K562 (cell line): ENCODE data around the gene PTBP3. TPM values are rescaled to one million over a fixed set of nuclear protein-coding genes. Genes with fewer than 3 reads are reported as not detected.

Experiments used
- BDP1 ChIP-seq: IDR thresholded peaks from 3 replicates; pipeline ENCODE4 v1.6.1; 2011; ENCODE audit not compliant: insufficient read length, insufficient read depth
- CREB1 ChIP-seq, 2 experiments: sonication (generic) in 1 of 2; formaldehyde crosslinking in 1 of 2; IDR thresholded peaks; 2 replicates each; pipeline versions ENCODE4 v1.6.1 to v1.8.0; 2012 to 2022; ENCODE audit warnings: inconsistent platforms in 1 of 2, mild to moderate bottlenecking in 1 of 2, missing genetic modification reagents in 1 of 2, moderate library complexity in 1 of 2
- CTBP1 ChIP-seq: fragments of 450-650 bp; IDR thresholded peaks from 2 replicates; pipeline ENCODE4 v1.6.1; 2016; ENCODE audit warnings: borderline replicate concordance
- ETV1 ChIP-seq: fragments of 450-650 bp; conservative IDR thresholded peaks from 2 replicates; pipeline ENCODE4 v1.6.1; 2016; ENCODE audit warnings: missing genetic modification characterization, control low read depth, low read depth, missing compliant biosample characterization
- ID3 ChIP-seq, 2 experiments: fragments of 250-450 bp in 1 of 2; fragments of 450-650 bp in 1 of 2; sonication (Bioruptor Pico) in 1 of 2; IDR thresholded peaks; 2 replicates each; pipeline versions ENCODE4 v1.6.1 to v1.8.0; 2016 to 2021; ENCODE audit warnings: mild to moderate bottlenecking in 2 of 2, moderate library complexity in 2 of 2, missing compliant biosample characterization in 1 of 2, missing genetic modification characterization in 1 of 2
- IRF2 ChIP-seq: sonication (generic); formaldehyde crosslinking; IDR thresholded peaks from 2 replicates; pipeline ENCODE4 v1.8.1; 2022; ENCODE audit warnings: mild to moderate bottlenecking, missing genetic modification reagents
- MEF2D ChIP-seq: conservative IDR thresholded peaks from 2 replicates; pipeline ENCODE4 v1.6.1; 2016; ENCODE audit warnings: low read depth, missing genetic modification characterization, missing compliant biosample characterization
- MEIS2 ChIP-seq: fragments of 450-650 bp; IDR thresholded peaks from 2 replicates; pipeline ENCODE4 v1.6.1; 2014; ENCODE audit warnings: mild to moderate bottlenecking; ENCODE audit not compliant: partially characterized antibody
- NFIC ChIP-seq: fragments of 450-650 bp; IDR thresholded peaks from 2 replicates; pipeline ENCODE4 v1.6.1; 2017; ENCODE audit warnings: mild to moderate bottlenecking, inconsistent platforms
- NR2C1 ChIP-seq, 2 experiments: fragments of 450-650 bp; IDR thresholded peaks; 2 replicates each; pipeline ENCODE4 v1.6.1; 2017; ENCODE audit warnings: mild to moderate bottlenecking in 2 of 2, antibody characterized with exemption in 1 of 2, inconsistent platforms in 1 of 2, missing compliant biosample characterization in 1 of 2, missing genetic modification characterization in 1 of 2
- PBX2 ChIP-seq, 2 experiments: IDR thresholded peaks in 1 of 2; conservative IDR thresholded peaks in 1 of 2; 2 replicates each; pipeline ENCODE4 v1.6.1; 2016; ENCODE audit warnings: low read depth in 2 of 2, mild to moderate bottlenecking in 1 of 2, missing compliant biosample characterization in 1 of 2, missing genetic modification characterization in 1 of 2, moderate library complexity in 1 of 2
- PKNOX1 ChIP-seq: fragments of 450-650 bp; IDR thresholded peaks from 2 replicates; pipeline ENCODE4 v1.6.1; 2016
- ZBTB40 ChIP-seq, 2 experiments: fragments of 450-650 bp in 1 of 2; sonication (generic) in 1 of 2; formaldehyde crosslinking in 1 of 2; IDR thresholded peaks; 2 replicates each; pipeline versions ENCODE4 v1.7.1 to v1.9.0; 2016 to 2022; ENCODE audit warnings: inconsistent platforms in 1 of 2, mild to moderate bottlenecking in 1 of 2, missing genetic modification reagents in 1 of 2
- polyA plus RNA-seq, 8 experiments: library from polyadenylated mRNA; depleted of rRNA in 4 of 8; stranded (reverse) in 5 of 8; unstranded in 3 of 8; fragments of >200 nt; fragmentation: Nextera tagmentation in 2 of 8; fragmentation: Illumina TruSeq in 1 of 8; extraction: Ambion mirVana in 2 of 8; extraction: Trizol in 1 of 8; gene quantifications; 2 replicates each; pipeline versions ENCODE4 v1.2.1 to v1.2.3, GENCODE V29; 2011 to 2014; ENCODE audit warnings: inconsistent platforms in 1 of 8, missing spikeins in 1 of 8
- total RNA-seq, 7 experiments: library from RNA; depleted of rRNA in 6 of 7; stranded (reverse); fragments of >200 nt in 6 of 7; fragmentation: Illumina TruSeq in 2 of 7; extraction: Trizol in 2 of 7; gene quantifications; 2 replicates each; pipeline versions ENCODE4 v1.2.1 to v1.2.3, GENCODE V29; 2011 to 2021; ENCODE audit warnings: low replicate concordance in 1 of 7

PTBP3 gene
- total and polyA plus RNA-seq, 9 of the 15 experiments (the other 6 are each of a cell fraction or from before 2014, with no cell fraction given): 22.4 to 132 (median 68.0) TPM

- TF ChIP-seq ZBTB40 (IDR thresholded peaks at IDR 0.05): peak; percentile 28; the same call in 1 of the 2 replicates
- TF ChIP-seq ZBTB40 (CRISPR knock-in tag; IDR thresholded peaks at IDR 0.05): no peak
- no peak for TF ChIP-seq CTBP1
- TF ChIP-seq NFIC: 0 out of 2 replicates have a peak, but pooled peaks have one; percentile 19
- no peak for TF ChIP-seq BDP1
- TF ChIP-seq ID3 (CRISPR knock-in tag; IDR thresholded peaks at IDR 0.05): no peak
- TF ChIP-seq ID3 (tag; IDR thresholded peaks at IDR 0.05): no peak
- peak; percentile 77 for TF ChIP-seq ETV1 (tag)
- peak; percentile 65 for TF ChIP-seq MEIS2
- TF ChIP-seq MEF2D (tag): peak; percentile 54; the same call in 1 of the 2 replicates
- no peak for TF ChIP-seq NR2C1 (IDR thresholded peaks at IDR 0.05)
- TF ChIP-seq NR2C1 (tag; IDR thresholded peaks at IDR 0.05): no peak
- TF ChIP-seq IRF2 (CRISPR knock-in tag): no peak
- no peak for TF ChIP-seq PBX2 (CRISPR knock-in tag; IDR thresholded peaks at IDR 0.05; ENCODE audit: low read depth)
- peak; percentile 71 for TF ChIP-seq PBX2 (tag; conservative IDR thresholded peaks at IDR 0.05; ENCODE audit: low read depth)
- no peak for TF ChIP-seq CREB1 (IDR thresholded peaks at IDR 0.05)
- 0 out of 2 replicates have a peak, but pooled peaks have one; percentile 8 for TF ChIP-seq CREB1 (CRISPR knock-in tag; IDR thresholded peaks at IDR 0.05)
- TF ChIP-seq PKNOX1: peak; percentile 90
Measured at GRCh38 chr9:112380825-112381221, 47.4 kb upstream of the PTBP3 start (continued).
